Measurements from ENCODE around the gene OR56A1. TPM values are rescaled to one million over a fixed set of nuclear protein-coding genes. Genes with fewer than 3 reads are reported as not detected.

The OR56A1 gene
- polyA plus RNA-seq, 3 donors, result not detected

DNA sequence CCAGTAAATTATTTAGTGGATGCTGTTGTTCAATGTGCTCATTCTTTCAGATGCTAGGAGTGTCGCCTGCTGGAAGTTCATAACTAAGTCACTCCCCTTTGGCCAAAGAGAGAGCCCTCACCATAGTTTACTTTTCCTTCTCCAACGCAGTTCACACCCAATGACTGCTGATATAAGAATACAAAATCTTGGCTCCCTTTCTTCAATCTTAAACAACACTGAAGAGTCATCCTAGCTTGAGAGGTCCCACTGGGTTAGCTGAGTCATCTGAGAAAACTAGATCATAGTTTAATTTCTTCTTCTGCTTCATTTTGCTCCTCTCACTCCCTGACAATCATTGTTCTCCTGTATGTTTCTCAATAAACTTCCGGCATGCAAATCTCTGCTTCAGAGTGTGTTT is 38.4 kb downstream of the OR56A1 start:
- DNase-seq (ENCODE audit: low read depth in 3 of 3, low spot score in 2 of 3), result no peak

DNA sequence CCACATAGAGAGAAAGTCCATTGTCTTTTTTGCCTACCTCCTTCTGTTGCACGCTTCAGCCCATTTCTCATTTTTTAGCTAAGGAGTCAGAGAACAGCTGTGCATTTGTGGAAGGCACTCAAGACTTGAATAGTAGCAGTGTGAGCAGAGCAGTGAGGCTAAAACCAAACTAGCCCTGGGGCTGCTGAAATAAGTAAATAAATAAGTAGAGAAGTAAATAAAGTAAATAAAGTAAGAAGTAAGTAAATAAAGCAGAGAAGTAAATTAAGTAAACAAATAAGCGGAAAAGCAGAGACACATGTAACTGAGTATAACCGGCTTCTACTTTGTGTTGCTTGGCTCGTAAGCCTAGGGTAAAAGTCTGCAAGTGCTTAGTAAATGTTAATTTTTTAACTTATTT is 41.4 kb downstream of the OR56A1 start:
- no peak for DNase-seq (ENCODE audit: low read depth in 3 of 3, low spot score in 2 of 3)

DNA sequence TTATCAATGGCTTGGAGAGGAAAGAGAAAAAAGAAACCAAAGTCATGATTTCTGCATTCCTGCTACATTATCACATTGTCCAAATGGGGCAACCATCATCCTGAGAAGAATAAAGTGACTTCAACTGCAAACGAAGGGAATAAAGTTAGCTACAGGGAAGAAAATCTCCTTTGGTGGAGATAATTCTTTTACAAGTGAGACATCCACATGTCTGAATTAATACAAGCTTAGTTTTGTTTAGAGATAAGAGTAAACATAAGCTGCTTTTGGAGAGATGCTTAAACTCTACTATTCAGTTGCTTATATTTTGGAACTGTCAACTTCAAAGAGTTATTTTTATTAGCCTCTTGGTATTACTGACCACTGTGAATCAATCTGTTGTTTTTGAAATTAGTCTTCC is 43.7 kb downstream of the OR56A1 start, which contains the start of gene OR52L1:
OR52L1 (minus strand) TSS at position 101 of the 400 bp plus-strand sequence; CDS start at position 46, 55 bp downstream.
- no peak for DNase-seq (ENCODE audit: low read depth in 3 of 3, low spot score in 2 of 3)

DNA sequence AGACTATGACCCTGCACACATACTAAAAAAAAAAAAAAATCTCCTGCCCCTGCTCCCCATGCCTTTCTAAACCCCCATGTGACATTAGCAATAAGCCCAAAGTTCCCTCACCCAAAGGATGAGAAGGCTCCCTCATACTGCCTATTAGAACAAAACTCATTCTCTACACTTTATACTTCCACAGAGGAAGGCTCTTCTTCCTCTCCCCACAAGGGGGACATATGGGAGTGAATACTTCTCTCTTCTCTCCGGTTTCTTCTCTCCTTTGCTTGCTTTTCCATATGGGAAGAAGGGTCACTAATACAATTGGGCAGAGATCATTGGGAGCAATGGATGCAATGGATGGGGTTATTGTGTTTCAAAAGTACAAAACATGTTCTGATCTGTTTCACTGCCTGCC is 47.1 kb downstream of the OR56A1 start:
- DNase-seq (ENCODE audit: low read depth in 3 of 3, low spot score in 2 of 3), result no peak

DNA sequence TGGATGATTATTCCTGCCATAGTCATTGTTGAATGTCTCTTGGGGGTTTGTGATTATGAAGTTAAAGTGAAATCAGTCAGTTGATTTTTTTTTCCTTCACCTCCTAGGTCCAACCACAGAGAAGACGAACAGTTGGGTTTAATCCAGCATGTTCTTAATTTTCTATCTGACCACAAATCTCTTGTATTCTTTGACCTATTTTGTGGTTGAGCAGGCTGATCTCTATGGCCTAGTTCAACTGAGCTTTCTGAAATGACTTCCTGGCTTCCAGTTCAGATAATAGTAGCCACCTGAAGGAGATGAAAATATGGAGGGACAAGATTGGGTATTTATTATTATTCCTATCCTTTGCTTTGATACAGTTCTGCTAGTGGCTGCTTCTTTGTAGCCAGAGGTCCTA is 57.0 kb downstream of the OR56A1 start:
- DNase-seq (ENCODE audit: low read depth in 3 of 3, low spot score in 2 of 3), result no peak

Other genes with a start within 250 kb of the OR56A1 start
- gene OR52N5, start 247.4 kb downstream of the OR56A1 start, polyA plus RNA-seq (ENCODE audit: insufficient read length in 3 of 3), result not detected
- gene OR52N1, start 239.5 kb downstream of the OR56A1 start, polyA plus RNA-seq (ENCODE audit: insufficient read length in 3 of 3), result not detected
- not detected for gene OR52N2, start 221.8 kb downstream of the OR56A1 start, polyA plus RNA-seq (ENCODE audit: insufficient read length in 3 of 3)
- gene OR52E6, start 188.9 kb downstream of the OR56A1 start, polyA plus RNA-seq (ENCODE audit: insufficient read length in 3 of 3), result not detected
- not detected for gene OR52E8, start 173.1 kb downstream of the OR56A1 start, polyA plus RNA-seq (ENCODE audit: insufficient read length in 3 of 3)
- gene OR52E4, start 150.1 kb downstream of the OR56A1 start, polyA plus RNA-seq (ENCODE audit: insufficient read length in 3 of 3), result not detected
- not detected for gene OR52E5, start 137.6 kb downstream of the OR56A1 start, polyA plus RNA-seq (ENCODE audit: insufficient read length in 3 of 3)
- not detected for gene OR56A3, start 88.5 kb downstream of the OR56A1 start, polyA plus RNA-seq (ENCODE audit: insufficient read length in 3 of 3)
- gene OR56A5, start 62.3 kb downstream of the OR56A1 start, polyA plus RNA-seq (ENCODE audit: insufficient read length in 3 of 3), result not detected
- not detected for gene OR52L1, start 43.8 kb downstream of the OR56A1 start, polyA plus RNA-seq (ENCODE audit: insufficient read length in 3 of 3)
- under 1 TPM in 2 of 3 donors, not detected in 1; 0.04 to 0.06 TPM for gene OR56A4, start 23.8 kb downstream of the OR56A1 start, polyA plus RNA-seq (ENCODE audit: insufficient read length in 3 of 3)
- under 1 TPM in 2 of 3 donors, not detected in 1; 0.14 to 0.25 TPM for gene OR56B4, start 76.9 kb upstream of the OR56A1 start, polyA plus RNA-seq (ENCODE audit: insufficient read length in 3 of 3)
- gene OR52B2, start 139.6 kb upstream of the OR56A1 start, polyA plus RNA-seq (ENCODE audit: insufficient read length in 3 of 3), result not detected
- gene OR52W1, start 168.5 kb upstream of the OR56A1 start, polyA plus RNA-seq (ENCODE audit: insufficient read length in 3 of 3), result under 1 TPM in 2 of 3 donors, not detected in 1; 0.11 to 0.19 TPM
- under 1 TPM; 0.64 to 0.83 (median 0.75) TPM for gene C11orf42, start 174.8 kb upstream of the OR56A1 start, polyA plus RNA-seq (ENCODE audit: insufficient read length in 3 of 3)
- 10 to 100 TPM; 35.4 to 45.6 (median 38.1) TPM for gene FHIP1B, start 203.9 kb upstream of the OR56A1 start, polyA plus RNA-seq (ENCODE audit: insufficient read length in 3 of 3)
- gene CNGA4, start 208.3 kb upstream of the OR56A1 start, polyA plus RNA-seq (ENCODE audit: insufficient read length in 3 of 3), result under 1 TPM; 0.08 to 0.14 (median 0.11) TPM
- under 1 TPM; 0.47 to 0.72 (median 0.61) TPM for gene CCKBR, start 229.1 kb upstream of the OR56A1 start, polyA plus RNA-seq (ENCODE audit: insufficient read length in 3 of 3)